GM12873 (cell line): ENCODE results near the gene GRAMD1B.

ENCODE experiments used
- TF ChIP-seq, protein P1 (sequence below): IDR thresholded peaks from 2 replicates; pipeline ENCODE4 v1.5.1; 2012; ENCODE audit warnings: low read depth, mild to moderate bottlenecking, moderate library complexity, low read length, control low read depth; ENCODE audit not compliant: insufficient read depth; ENCODE audit errors: missing control alignments

GRAMD1B gene

DNA sequence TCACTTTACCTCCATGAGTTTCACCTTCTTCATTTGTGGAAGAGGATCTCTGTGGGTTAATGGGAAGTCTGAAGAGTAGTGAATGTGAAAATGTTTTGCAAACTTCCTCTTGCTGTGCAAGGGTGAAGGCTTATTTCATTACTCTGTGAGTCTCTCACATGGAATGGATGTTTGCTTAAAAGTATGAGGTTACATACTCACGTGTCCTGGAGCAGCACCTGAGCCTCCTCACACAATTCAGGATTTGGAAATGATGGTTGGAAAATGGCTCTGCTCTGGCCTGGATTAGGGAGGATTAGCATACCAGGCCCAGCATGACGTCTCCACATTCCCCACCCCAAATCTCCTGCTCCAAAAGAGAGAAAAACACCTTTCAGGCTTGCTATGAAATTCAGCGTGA is 4.8 kb downstream of the GRAMD1B start:
- TF ChIP-seq, protein P1, sequence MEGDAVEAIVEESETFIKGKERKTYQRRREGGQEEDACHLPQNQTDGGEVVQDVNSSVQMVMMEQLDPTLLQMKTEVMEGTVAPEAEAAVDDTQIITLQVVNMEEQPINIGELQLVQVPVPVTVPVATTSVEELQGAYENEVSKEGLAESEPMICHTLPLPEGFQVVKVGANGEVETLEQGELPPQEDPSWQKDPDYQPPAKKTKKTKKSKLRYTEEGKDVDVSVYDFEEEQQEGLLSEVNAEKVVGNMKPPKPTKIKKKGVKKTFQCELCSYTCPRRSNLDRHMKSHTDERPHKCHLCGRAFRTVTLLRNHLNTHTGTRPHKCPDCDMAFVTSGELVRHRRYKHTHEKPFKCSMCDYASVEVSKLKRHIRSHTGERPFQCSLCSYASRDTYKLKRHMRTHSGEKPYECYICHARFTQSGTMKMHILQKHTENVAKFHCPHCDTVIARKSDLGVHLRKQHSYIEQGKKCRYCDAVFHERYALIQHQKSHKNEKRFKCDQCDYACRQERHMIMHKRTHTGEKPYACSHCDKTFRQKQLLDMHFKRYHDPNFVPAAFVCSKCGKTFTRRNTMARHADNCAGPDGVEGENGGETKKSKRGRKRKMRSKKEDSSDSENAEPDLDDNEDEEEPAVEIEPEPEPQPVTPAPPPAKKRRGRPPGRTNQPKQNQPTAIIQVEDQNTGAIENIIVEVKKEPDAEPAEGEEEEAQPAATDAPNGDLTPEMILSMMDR, result no peak

DNA sequence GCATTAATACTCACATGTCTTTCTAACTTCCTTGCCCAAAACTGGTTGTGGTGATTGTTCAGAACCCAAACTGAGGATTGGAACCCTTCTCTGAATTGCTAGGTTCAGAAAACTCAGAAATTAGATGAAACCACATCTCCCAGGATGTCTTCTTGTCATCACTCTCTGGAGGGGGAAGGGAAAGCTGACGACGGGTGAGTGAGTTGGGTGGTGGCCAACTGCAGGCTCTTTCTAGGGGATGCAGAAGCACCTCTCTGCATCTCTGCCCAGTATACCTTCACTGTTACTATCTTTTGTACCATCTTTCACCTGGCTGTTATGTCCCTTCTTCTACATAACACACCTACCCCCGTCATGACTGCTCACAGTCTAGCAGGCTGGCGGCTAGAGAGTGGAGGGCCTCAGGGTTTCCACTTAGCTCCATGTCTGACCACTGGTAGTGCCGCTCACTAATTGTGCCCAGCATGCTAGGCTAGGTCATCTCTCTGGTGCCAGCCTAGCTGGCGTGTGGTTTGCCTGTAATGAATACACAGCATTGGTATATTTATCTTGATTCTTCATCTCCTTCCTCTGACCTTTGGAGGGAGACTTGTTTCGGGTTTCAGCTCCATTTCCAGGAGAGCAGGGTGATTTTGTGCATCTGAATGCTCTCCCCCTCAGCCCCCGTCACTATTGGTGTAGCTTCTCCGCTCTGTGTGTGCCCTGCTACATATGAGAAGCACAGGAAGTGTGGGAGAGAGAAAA is 7.3 kb downstream of the GRAMD1B start:
- TF ChIP-seq, protein P1, result no peak

DNA sequence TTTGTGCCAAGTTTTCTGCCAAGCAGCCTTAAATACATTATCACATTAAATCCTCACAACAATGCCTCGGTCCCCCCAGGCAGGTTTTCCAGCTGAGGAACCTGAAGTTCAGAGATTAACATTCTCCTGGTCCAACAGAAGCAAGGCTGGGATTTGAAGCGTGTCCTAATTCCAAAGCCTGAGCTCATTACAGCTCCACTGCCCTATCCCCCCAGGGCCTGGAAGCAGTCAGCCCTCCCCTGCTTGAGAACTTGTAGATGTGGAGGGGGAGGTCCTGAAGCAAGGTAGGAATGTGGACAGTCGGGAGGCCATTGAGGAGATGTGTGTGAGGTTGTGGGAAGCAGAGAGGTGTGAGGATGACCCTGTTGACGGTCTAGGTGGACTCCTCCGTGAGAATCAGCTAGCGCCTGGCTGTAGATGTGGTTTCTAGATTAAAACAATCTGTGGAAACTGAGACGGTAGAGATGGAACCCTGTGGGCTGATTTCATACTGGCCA is 8.1 kb downstream of the GRAMD1B start:
- TF ChIP-seq, protein P1, result no peak

DNA sequence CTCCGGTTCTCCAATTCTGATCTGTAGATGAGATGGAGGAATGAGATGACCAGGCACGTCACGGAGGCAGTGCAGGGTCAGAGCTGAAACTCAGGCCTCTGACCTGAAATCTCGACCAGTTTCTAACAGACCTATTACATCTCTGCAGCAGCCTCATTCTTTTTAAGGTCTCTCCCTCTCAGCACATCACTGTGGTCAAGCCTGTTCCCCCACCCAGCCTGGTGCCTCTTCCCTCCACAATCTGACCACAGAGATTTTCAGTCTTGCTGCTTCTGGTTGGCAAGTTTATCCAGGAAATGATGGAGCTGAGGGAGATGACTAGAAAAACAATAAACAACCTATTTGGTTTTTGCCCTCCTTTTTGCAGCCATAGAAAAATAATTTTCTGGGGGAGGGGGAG is 9.5 kb downstream of the GRAMD1B start:
- TF ChIP-seq, protein P1, result no peak

DNA sequence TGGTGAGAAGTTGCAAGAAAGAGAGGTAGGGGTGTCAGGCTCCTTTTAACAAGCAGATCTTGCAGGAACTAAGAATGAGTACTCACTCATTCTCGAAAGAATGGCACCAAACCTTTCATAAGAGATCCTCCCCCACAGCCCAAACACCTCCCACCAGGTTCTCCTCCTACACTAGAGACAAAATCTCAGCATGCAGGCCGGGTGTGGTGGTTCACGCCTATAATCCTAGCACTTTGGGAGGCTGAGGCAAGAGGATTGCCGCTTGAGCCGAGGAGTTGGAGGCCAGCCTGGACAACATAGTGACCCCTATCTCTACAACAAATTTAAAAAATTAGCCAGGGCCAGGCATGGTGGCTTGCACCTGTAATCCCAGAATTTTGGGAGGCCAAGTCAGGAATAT is 11.1 kb downstream of the GRAMD1B start:
- TF ChIP-seq, protein P1, result no peak

DNA sequence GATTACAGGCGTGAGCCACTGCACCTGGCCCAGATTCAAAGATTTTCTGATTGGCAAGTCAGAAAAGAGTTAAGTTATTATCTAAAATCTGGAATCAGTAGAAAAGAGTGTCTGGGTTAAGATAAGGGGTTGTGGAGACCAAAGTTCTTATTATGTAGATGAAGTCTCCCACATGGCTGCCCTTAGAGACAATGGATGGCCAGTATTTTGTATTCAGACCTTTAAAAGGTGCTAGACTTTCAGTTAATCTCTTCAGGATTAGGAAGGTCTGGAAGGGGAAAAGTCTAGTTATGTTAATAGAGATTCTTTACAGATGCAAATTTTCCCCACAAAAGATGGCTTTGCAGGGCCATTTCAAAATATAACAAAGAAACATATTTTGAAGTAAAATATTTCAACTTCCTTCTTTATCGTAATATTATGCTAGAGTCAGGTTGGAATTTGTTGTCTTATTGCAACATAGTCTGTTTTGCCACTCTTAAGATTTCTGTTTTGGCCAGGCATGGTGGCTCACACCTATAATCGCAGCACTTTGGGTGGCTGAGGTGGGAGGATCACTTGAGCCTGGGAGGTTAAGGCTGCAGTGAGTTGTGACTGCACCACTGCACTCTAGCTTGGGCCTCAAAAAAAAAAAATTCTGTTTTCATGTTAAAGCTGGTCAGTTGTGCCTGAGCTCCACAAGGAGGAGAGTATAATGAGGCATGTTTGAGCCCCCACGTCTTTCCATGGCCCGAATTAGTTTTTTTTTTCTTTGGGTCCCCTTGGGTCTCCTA is 14.0 kb downstream of the GRAMD1B start:
- TF ChIP-seq, protein P1, result no peak

DNA sequence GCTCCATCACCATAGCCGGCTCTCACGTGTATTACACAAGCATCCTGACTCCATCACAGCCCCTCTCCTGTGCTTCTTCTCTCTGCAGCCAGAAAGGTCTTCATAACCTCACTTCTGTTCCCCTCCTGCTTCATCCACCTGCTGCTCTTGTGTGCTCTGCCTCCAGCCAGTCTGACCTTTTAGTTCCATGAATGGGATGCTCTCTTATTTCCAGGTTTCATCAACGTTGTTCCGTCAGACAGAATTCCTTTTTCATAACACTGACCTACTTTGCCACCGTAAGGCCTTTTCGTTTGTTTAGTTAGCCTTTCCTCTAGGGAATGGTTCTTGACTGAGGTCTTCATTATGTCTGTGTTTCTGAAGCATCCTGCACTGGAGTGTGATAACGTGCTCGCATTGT is 18.8 kb downstream of the GRAMD1B start:
- TF ChIP-seq, protein P1, result no peak
